GM23338 (cell line): ENCODE results near the gene PARVG. TPM values are rescaled to one million over a fixed set of nuclear protein-coding genes. Genes with fewer than 3 reads are reported as not detected.

Experiments
- ATAC-seq: fragments of 200-7000 bp; cut with Tn5 transposase; 3 replicates; pipeline ENCODE4 v1.9.1; 2020
- DNase-seq: peaks from one replicate; pipeline ENCODE4 v3.0.0-alpha.2; 2015; ENCODE audit warnings: low spot score
- H2AFZ ChIP-seq: fragments of 200-600 bp; sonication (generic); 2 replicates; pipeline ENCODE4 v1.8.0; 2016; ENCODE audit warnings: antibody characterized with exemption, mild to moderate bottlenecking, moderate library complexity
- H3F3A ChIP-seq: fragments of 200-600 bp; sonication (generic); replicated peaks from 2 replicates; pipeline ENCODE4 v1.8.0; 2017; ENCODE audit warnings: antibody characterized with exemption, mixed run types, low read depth
- H3K27ac ChIP-seq: fragments of 200-600 bp; sonication (generic); 2 replicates; pipeline ENCODE4 v1.6.1; 2016; ENCODE audit warnings: low read depth
- H3K27me3 ChIP-seq: fragments of 200-600 bp; sonication (generic); 2 replicates; pipeline ENCODE4 v1.8.0; 2016; ENCODE audit warnings: mild to moderate bottlenecking, mixed run types, moderate library complexity; ENCODE audit not compliant: insufficient read depth
- H3K36me3 ChIP-seq: fragments of 200-600 bp; sonication (generic); 2 replicates; pipeline ENCODE4 v1.8.0; 2016; ENCODE audit warnings: mild to moderate bottlenecking; ENCODE audit not compliant: insufficient read depth
- H3K4me1 ChIP-seq: fragments of 200-600 bp; sonication (generic); 2 replicates; pipeline ENCODE4 v1.8.0; 2016; ENCODE audit warnings: mild to moderate bottlenecking, moderate library complexity; ENCODE audit not compliant: insufficient read depth
- H3K4me2 ChIP-seq: fragments of 200-600 bp; sonication (generic); 2 replicates; pipeline ENCODE4 v1.7.1; 2017; ENCODE audit warnings: mixed run types
- H3K4me3 ChIP-seq: fragments of 200-600 bp; sonication (generic); 2 replicates; pipeline ENCODE4 v1.6.1; 2016; ENCODE audit warnings: mixed run types
- H3K79me2 ChIP-seq: fragments of 200-600 bp; sonication (generic); replicated peaks from 2 replicates; pipeline ENCODE4 v1.8.0; 2017; ENCODE audit warnings: mild to moderate bottlenecking; ENCODE audit not compliant: insufficient read depth
- H3K9me2 ChIP-seq: fragments of 200-600 bp; sonication (generic); 2 replicates; pipeline ENCODE4 v1.8.0; 2017; ENCODE audit not compliant: insufficient read depth
- H4K20me1 ChIP-seq: fragments of 200-600 bp; sonication (generic); replicated peaks from 2 replicates; pipeline ENCODE4 v1.8.0; 2017; ENCODE audit warnings: mild to moderate bottlenecking; ENCODE audit not compliant: insufficient read depth
- H3K27ac Mint-ChIP-seq: 2 replicates; pipeline ENCODE4 v1.8.0; 2020; ENCODE audit warnings: inconsistent platforms, mild to moderate bottlenecking, moderate library complexity, mixed read lengths
- H3K27me3 Mint-ChIP-seq: 3 replicates; pipeline ENCODE4 v1.8.0; 2022; ENCODE audit warnings: low read depth, mild to moderate bottlenecking, moderate library complexity, mixed read lengths, inconsistent platforms; ENCODE audit not compliant: insufficient read depth, poor library complexity
- H3K36me3 Mint-ChIP-seq: 3 replicates; pipeline ENCODE4 v1.8.0; 2021; ENCODE audit warnings: low read depth, mild to moderate bottlenecking, inconsistent platforms, moderate library complexity, mixed read lengths
- H3K4me1 Mint-ChIP-seq: 3 replicates; pipeline ENCODE4 v1.8.0; 2020; ENCODE audit warnings: mild to moderate bottlenecking, inconsistent platforms, mixed read lengths
- H3K4me3 Mint-ChIP-seq: 3 replicates; pipeline ENCODE4 v1.8.0; 2021; ENCODE audit warnings: moderate library complexity, mild to moderate bottlenecking, inconsistent platforms, mixed read lengths
- H3K9me3 Mint-ChIP-seq: 3 replicates; pipeline ENCODE4 v1.8.0; 2020; ENCODE audit warnings: moderate library complexity, mild to moderate bottlenecking, inconsistent platforms, mixed read lengths
- CREB1 ChIP-seq: fragments of 250-450 bp; sonication (Bioruptor Pico); IDR thresholded peaks from 2 replicates; pipeline ENCODE4 v1.5.0; 2020; ENCODE audit warnings: low read depth, mild to moderate bottlenecking, moderate library complexity
- CTCF ChIP-seq, 2 experiments: fragments of 200-600 bp in 1 of 2; sonication (generic) in 1 of 2; conservative IDR thresholded peaks; 2 replicates each; pipeline versions ENCODE4 v1.5.1 to v1.6.1; 2016 to 2017; ENCODE audit warnings: antibody characterized with exemption in 2 of 2, low read depth in 2 of 2, mild to moderate bottlenecking in 2 of 2, moderate library complexity in 1 of 2
- EZH2phosphoT487 ChIP-seq: fragments of 200-600 bp; sonication (generic); IDR thresholded peaks from one replicate; pipeline ENCODE4 v1.8.1; 2018; ENCODE audit warnings: antibody characterized with exemption; ENCODE audit not compliant: unreplicated experiment
- JUNB ChIP-seq: IDR thresholded peaks from one replicate; pipeline ENCODE4 v1.6.1; 2016; ENCODE audit warnings: antibody characterized with exemption; ENCODE audit not compliant: unreplicated experiment
- NANOG ChIP-seq: IDR thresholded peaks from 2 replicates; pipeline ENCODE4 v1.6.1; 2016; ENCODE audit warnings: antibody characterized with exemption, borderline replicate concordance
- POLR2AphosphoS5 ChIP-seq: IDR thresholded peaks from 2 replicates; pipeline ENCODE4 v1.6.1; 2016; ENCODE audit warnings: antibody characterized with exemption, low read depth
- REST ChIP-seq: IDR thresholded peaks from one replicate; pipeline ENCODE4 v1.6.1; 2018; ENCODE audit warnings: antibody characterized with exemption; ENCODE audit not compliant: unreplicated experiment
- STAT1 ChIP-seq: IDR thresholded peaks from one replicate; pipeline ENCODE4 v1.6.1; 2016; ENCODE audit warnings: antibody characterized with exemption; ENCODE audit not compliant: unreplicated experiment
- ZNF114 ChIP-seq: fragments of 250-450 bp; sonication (Bioruptor Pico); IDR thresholded peaks from 2 replicates; pipeline ENCODE4 v1.5.0; 2020; ENCODE audit warnings: mild to moderate bottlenecking, moderate library complexity
- ZNF331 ChIP-seq: fragments of 250-450 bp; sonication (Bioruptor Pico); IDR thresholded peaks from 2 replicates; pipeline ENCODE4 v1.5.0; 2020; ENCODE audit warnings: low read depth, mild to moderate bottlenecking, moderate library complexity
- polyA plus RNA-seq: library from polyadenylated mRNA; unstranded; fragments of >200 nt; fragmentation: Nextera tagmentation; extraction: Ambion mirVana; gene quantifications from 2 replicates; pipeline ENCODE4 v1.2.1, GENCODE V29; 2016
- total RNA-seq: library from RNA; depleted of rRNA; stranded (reverse); fragments of >200 nt; shearing (Covaris generic); gene quantifications from 2 replicates; pipeline ENCODE4 v1.2.3, GENCODE V29; 2014

PARVG gene
- total and polyA plus RNA-seq, 2 experiments from 2014 or later: 0.14 to 0.31 TPM

- TF ChIP-seq EZH2phosphoT487: no peak
- TF ChIP-seq CREB1 (CRISPR knock-in tag): no peak
- no peak for TF ChIP-seq POLR2AphosphoS5
- TF ChIP-seq JUNB: no peak
- TF ChIP-seq ZNF114 (CRISPR knock-in tag): no peak
Measured at GRCh38 chr22:44167501-44167900, 13.2 kb upstream of the PARVG start (continued).

GRCh38 chr22:44168206-44168605 lies 12.5 kb upstream of the PARVG start:
- Mint-ChIP-seq H3K4me1 (peaks cover 27% of the 10 kb centered on the region), H3K27me3 (peaks cover 5% of the 10 kb centered on the region), H3K36me3 (no peaks in the 10 kb centered on the region), H3K4me3 (no peak overlapping the region), H3K9me3 (no peaks in the 10 kb centered on the region), H3K27ac (no peak overlapping the region)
- ATAC-seq (no peak), DNase-seq (no peak)
- Histone ChIP-seq H3K4me2 (no peak overlapping the region), H4K20me1 (no peaks in the 10 kb centered on the region), H3K27me3 (no peaks in the 10 kb centered on the region), H3K9me2 (no peaks in the 10 kb centered on the region), H3K36me3 (no peaks in the 10 kb centered on the region), H2AFZ (no peak overlapping the region), H3F3A (no peaks in the 10 kb centered on the region), H3K79me2 (no peaks in the 10 kb centered on the region), H3K27ac (no peak overlapping the region), H3K4me1 (peaks cover 21% of the 10 kb centered on the region), H3K4me3 (no peak overlapping the region)
- TF ChIP-seq CREB1 (CRISPR knock-in tag): no peak
- no peak for TF ChIP-seq ZNF114 (CRISPR knock-in tag)
- TF ChIP-seq EZH2phosphoT487: no peak
- TF ChIP-seq NANOG: no peak
- no peak for TF ChIP-seq ZNF331 (CRISPR knock-in tag)
- TF ChIP-seq POLR2AphosphoS5: no peak
- TF ChIP-seq STAT1: no peak

- no peak overlapping the region for H3K4me2 ChIP-seq
- no peaks in the 10 kb centered on the region for H3K36me3 ChIP-seq
- no peak overlapping the region for H3K4me3 ChIP-seq
- peaks cover 21% of the 10 kb centered on the region for H3K4me1 ChIP-seq
- DNase-seq: no peak
- H4K20me1 ChIP-seq: no peaks in the 10 kb centered on the region
- H3K9me3 Mint-ChIP-seq: no peaks in the 10 kb centered on the region
- H3K27me3 Mint-ChIP-seq: peaks cover 5% of the 10 kb centered on the region
- H3K27ac ChIP-seq: no peak overlapping the region
- no peaks in the 10 kb centered on the region for H3K79me2 ChIP-seq
- H3K27me3 ChIP-seq: no peaks in the 10 kb centered on the region
- no peak overlapping the region for H3K4me3 Mint-ChIP-seq
- peaks cover 34% of the 10 kb centered on the region for H3K4me1 Mint-ChIP-seq
- H3K9me2 ChIP-seq: no peaks in the 10 kb centered on the region
- H3K27ac Mint-ChIP-seq: peak overlapping the region; percentile 17; the same call in 1 of the 2 replicates
- ATAC-seq: no peak
- H3F3A ChIP-seq: no peaks in the 10 kb centered on the region
- no peak overlapping the region for H2AFZ ChIP-seq
- no peaks in the 10 kb centered on the region for H3K36me3 Mint-ChIP-seq
- TF ChIP-seq POLR2AphosphoS5 (no peak), CTCF (conservative IDR thresholded peaks at IDR 0.05; ENCODE audit: low read depth in 2 of 2) (no peak), EZH2phosphoT487 (no peak), REST (no peak), NANOG (no peak)
Measured at GRCh38 chr22:44170470-44170869, 10.3 kb upstream of the PARVG start.
